Ovary (tissue), 9 donors: ENCODE results near the gene FGGY. TPM values are rescaled to one million over a fixed set of nuclear protein-coding genes. Genes with fewer than 3 reads are reported as not detected.

Source experiments
- DNase-seq, 5 donors: peaks; one replicate each; pipeline ENCODE4 v3.0.0-alpha.2; 2019 to 2020
- H3K27ac ChIP-seq, 2 donors: fragments of 200-600 bp; one replicate each; pipeline versions ENCODE4 v1.5.1 to v1.8.0; 2019 to 2022
- H3K27me3 ChIP-seq: fragments of 200-600 bp; one replicate; pipeline ENCODE4 v1.8.0; 2022
- H3K36me3 ChIP-seq: fragments of 200-600 bp; sonication (generic); one replicate; pipeline ENCODE4 v1.5.1; 2019
- H3K4me1 ChIP-seq: one replicate; pipeline ENCODE4 v1.8.1; 2013; ENCODE audit warnings: mild to moderate bottlenecking, moderate library complexity; ENCODE audit not compliant: insufficient read depth
- H3K4me3 ChIP-seq: fragments of 200-600 bp; sonication (generic); one replicate; pipeline ENCODE4 v1.5.1; 2017
- H3K9me3 ChIP-seq, 2 donors: fragments of 200-600 bp in 1 of 2; sonication (generic) in 1 of 2; one replicate each; pipeline versions ENCODE4 v1.5.1 to v1.8.1; 2013 to 2019; ENCODE audit warnings: mild to moderate bottlenecking in 1 of 2, moderate library complexity in 1 of 2
- CTCF ChIP-seq, 3 donors: fragments of 450-650 bp in 2 of 3; fragments of 200-600 bp in 1 of 3; IDR thresholded peaks; one replicate each; pipeline versions ENCODE4 v1.5.1 to v1.8.0; 2016 to 2022; ENCODE audit warnings: antibody characterized with exemption in 3 of 3, mild to moderate bottlenecking in 1 of 3
- EP300 ChIP-seq: sonication (generic); formaldehyde crosslinking; IDR thresholded peaks from one replicate; pipeline ENCODE4 v1.6.1; 2017; ENCODE audit warnings: antibody characterized with exemption
- POLR2A ChIP-seq: fragments of 450-650 bp; IDR thresholded peaks from one replicate; pipeline ENCODE4 v1.6.1; 2017; ENCODE audit warnings: antibody characterized with exemption, mild to moderate bottlenecking, moderate library complexity
- WGBS, 3 donors: extraction: QIAGEN DNeasy Blood & Tissue Kit in 1 of 3; methylation state at CpG; one replicate each; pipeline versions ENCODE4 v1.1.5 to v1.1.7; 2013 to 2017; 5-methylcytosine and 5-hydroxymethylcytosine counted together
- intact Hi-C, 4 donors: fragments of 100-400 bp; cut with DNase I; formaldehyde crosslinking; loops; one replicate each; pipeline versions ENCODE4 v1.11.0 to v1.15.1; 2022 to 2023
- polyA plus RNA-seq, 2 donors: library from polyadenylated mRNA; stranded (reverse); fragments of 200-250 nt in 1 of 2; fragments of 350-450 nt in 1 of 2; fragmentation: Illumina TruSeq in 1 of 2; extraction: RNeasy Lipid Tissue Mini Kit (QIAGEN cat#74804) in 1 of 2; gene quantifications; one replicate each; pipeline ENCODE4 v1.2.3, GENCODE V29; 2013 to 2014
- total RNA-seq, 7 donors: library from RNA; depleted of rRNA in 2 of 7; stranded (reverse); fragments of >200 nt in 2 of 7; fragmentation: NEBNext Ultra II Directional in 3 of 7; extraction: Animal tissue kit (Norgen Biotek cat#: 25700) in 3 of 7; gene quantifications; one replicate each; pipeline versions ENCODE4 v1.1.0 to v1.2.4, GENCODE V29; 2016 to 2023
- donor health status: DM: no; HTN: no; CAD: no; lungs with moderate emphysema.
- donor health status: DM: no; HTN: no; CAD: no.
- donor health status: Bipolar disorder and iron deficiency.
- donor health status: DM: yes; HTN: yes; CAD: no.
- donor health status: DM: no; HTN: no; CAD: no.
- donor health status: DM: yes; HTN: yes; CAD: no.

Gene FGGY
- total and polyA plus RNA-seq, 9 donors, result 7.9 to 62.0 (median 44.7) TPM

GRCh38 chr1:59554011-59554663 lies 257.2 kb downstream of the FGGY start:
- no peak overlapping the region for H3K4me3 ChIP-seq
- peak in 2 of 5 donors; percentile 37 to 51 for DNase-seq
- no peaks in the 10 kb centered on the region for H3K9me3 ChIP-seq
- H3K27ac ChIP-seq, result no peak overlapping the region
- intact Hi-C loops, result no loop called here
- peaks cover 2% of the 10 kb centered on the region for H3K4me1 ChIP-seq
- H3K27me3 ChIP-seq, result no peaks in the 10 kb centered on the region
- TF ChIP-seq POLR2A (no peak), EP300 (no peak), CTCF (IDR thresholded peaks at IDR 0.05) (no peak)
- 62 to 74% (median 63%) methylated on average over 8 of the region's 8 CpGs for WGBS, 3 donors
- no peaks in the 10 kb centered on the region for H3K36me3 ChIP-seq

- no peak for DNase-seq
- no peak overlapping the region for H3K27ac ChIP-seq
- intact Hi-C loops, result no loop called here
Measured at GRCh38 chr1:59554752-59555151, 257.9 kb downstream of the FGGY start.

GRCh38 chr1:59556398-59556797 lies 259.5 kb downstream of the FGGY start:
- Histone ChIP-seq H3K4me3 (no peak overlapping the region), H3K27me3 (no peaks in the 10 kb centered on the region), H3K36me3 (no peaks in the 10 kb centered on the region), H3K27ac (no peak overlapping the region), H3K9me3 (no peaks in the 10 kb centered on the region), H3K4me1 (no peaks in the 10 kb centered on the region)
- no peak for TF ChIP-seq CTCF (IDR thresholded peaks at IDR 0.05)
- no peak for TF ChIP-seq EP300
- TF ChIP-seq POLR2A, result no peak
- DNase-seq, result no peak
- intact Hi-C loops, result no loop called here
- WGBS, 3 donors, result 91 to 97% (median 94%) methylated on average over 1 of the region's 1 CpG

More at GRCh38 chr1:59554752-59555151, 257.9 kb downstream of the FGGY start:
- H3K9me3 ChIP-seq, result no peaks in the 10 kb centered on the region
- no peaks in the 10 kb centered on the region for H3K36me3 ChIP-seq
- peaks cover 2% of the 10 kb centered on the region for H3K4me1 ChIP-seq
- no peak overlapping the region for H3K4me3 ChIP-seq
- WGBS, 3 donors, result 71 to 73% (median 71%) methylated on average over 4 of the region's 4 CpGs
- H3K27me3 ChIP-seq, result no peaks in the 10 kb centered on the region
- TF ChIP-seq POLR2A (no peak), CTCF (IDR thresholded peaks at IDR 0.05) (no peak), EP300 (no peak)

GRCh38 chr1:59556802-59557548 lies 260.1 kb downstream of the FGGY start:
- H3K36me3 ChIP-seq, result no peaks in the 10 kb centered on the region
- intact Hi-C loops, result no loop called here
- TF ChIP-seq CTCF (IDR thresholded peaks at IDR 0.05) (no peak), EP300 (no peak), POLR2A (no peak)

More at GRCh38 chr1:59556802-59557548, 260.1 kb downstream of the FGGY start:
- DNase-seq, result no peak
- WGBS, 3 donors, result 84 to 85% (median 84%) methylated on average over 8 of the region's 8 CpGs
- H3K4me1 ChIP-seq, result no peaks in the 10 kb centered on the region
- no peak overlapping the region for H3K27ac ChIP-seq
- no peaks in the 10 kb centered on the region for H3K9me3 ChIP-seq
- no peaks in the 10 kb centered on the region for H3K27me3 ChIP-seq
- H3K4me3 ChIP-seq, result no peak overlapping the region
